ENCODE measurements around the gene NUDT9. TPM values are rescaled to one million over a fixed set of nuclear protein-coding genes. Genes with fewer than 3 reads are reported as not detected.
"Not testable (repeated sequence)": the region's sequence is repeated elsewhere in the genome, so short reads cannot be mapped to it uniquely, and the experiment has no call there.

Gene NUDT9
- polyA plus RNA-seq, 3 donors from 2014 or later: 15.7 to 20.1 (median 15.7) TPM

DNA sequence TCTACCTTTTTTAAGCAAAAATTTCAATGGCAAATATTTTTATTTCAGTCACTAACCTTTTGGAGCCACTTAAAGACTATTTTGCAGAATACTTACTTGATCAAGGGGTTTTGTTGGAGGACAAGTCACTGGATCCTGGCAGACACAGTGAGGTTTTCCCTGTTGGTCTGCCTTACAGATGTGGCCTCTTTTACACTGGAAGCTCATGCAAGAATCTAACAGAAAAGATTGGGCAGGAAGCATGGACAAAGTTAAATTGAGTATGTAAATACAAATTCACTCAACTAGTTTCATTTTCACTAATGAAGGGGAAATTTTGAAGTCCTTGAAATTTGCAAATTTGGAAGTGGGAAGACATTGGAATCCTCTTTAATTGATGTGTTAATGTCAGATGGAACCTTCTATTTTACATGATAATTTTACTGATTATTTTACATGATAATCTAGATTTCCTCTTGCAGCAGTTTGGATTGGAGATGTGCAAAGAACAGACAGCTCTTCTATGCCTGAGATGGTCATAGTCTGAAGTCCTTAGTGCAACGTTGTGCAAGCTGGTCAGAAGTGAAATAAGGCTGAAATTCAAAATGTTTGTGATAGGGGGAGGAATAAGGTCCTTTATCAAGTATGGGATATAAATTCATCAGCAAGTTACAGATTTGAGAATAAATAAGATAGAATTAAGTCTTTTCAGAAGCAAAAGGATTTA lies 68.4 kb downstream of the NUDT9 start:
- no peak for DNase-seq
- Mint-ChIP-seq H3K4me3 (no peak overlapping the region), H3K36me3 (no peaks in the 10 kb centered on the region), H3K27ac (no peak overlapping the region), H3K9me3 (no peaks in the 10 kb centered on the region), H3K27me3 (ENCODE audit: low read depth in 3 of 3) (peaks cover 0 to 5% (median 0%) of the 10 kb centered on the region in 3 donors), H3K4me1 (no peaks in the 10 kb centered on the region)

DNA sequence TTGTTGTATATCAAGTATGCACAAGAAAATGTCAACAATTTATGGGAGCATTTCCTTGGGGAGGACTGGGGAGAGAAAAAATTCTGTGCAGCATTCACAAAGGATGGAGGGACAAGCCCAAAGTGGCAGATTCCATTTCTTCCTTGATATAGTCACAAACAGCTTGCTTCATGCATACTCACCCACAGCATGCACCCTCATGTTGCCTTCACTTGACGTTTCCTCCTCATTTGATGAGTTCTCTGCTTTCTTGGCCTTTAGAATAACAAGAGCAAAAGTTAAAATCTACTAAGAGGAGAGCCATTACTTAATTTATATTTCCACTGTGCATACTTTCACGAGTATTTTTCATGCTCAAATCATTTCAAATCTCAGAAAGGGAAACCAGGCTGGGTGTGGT lies 69.1 kb downstream of the NUDT9 start:
- H3K9me3 Mint-ChIP-seq: no peaks in the 10 kb centered on the region
- H3K36me3 Mint-ChIP-seq: no peaks in the 10 kb centered on the region
- H3K27ac Mint-ChIP-seq: no peak overlapping the region
- peaks cover 0 to 5% (median 0%) of the 10 kb centered on the region in 3 donors for H3K27me3 Mint-ChIP-seq (ENCODE audit: low read depth in 3 of 3)
- no peak overlapping the region for H3K4me3 Mint-ChIP-seq
- no peak for DNase-seq
- H3K4me1 Mint-ChIP-seq: no peaks in the 10 kb centered on the region

DNA sequence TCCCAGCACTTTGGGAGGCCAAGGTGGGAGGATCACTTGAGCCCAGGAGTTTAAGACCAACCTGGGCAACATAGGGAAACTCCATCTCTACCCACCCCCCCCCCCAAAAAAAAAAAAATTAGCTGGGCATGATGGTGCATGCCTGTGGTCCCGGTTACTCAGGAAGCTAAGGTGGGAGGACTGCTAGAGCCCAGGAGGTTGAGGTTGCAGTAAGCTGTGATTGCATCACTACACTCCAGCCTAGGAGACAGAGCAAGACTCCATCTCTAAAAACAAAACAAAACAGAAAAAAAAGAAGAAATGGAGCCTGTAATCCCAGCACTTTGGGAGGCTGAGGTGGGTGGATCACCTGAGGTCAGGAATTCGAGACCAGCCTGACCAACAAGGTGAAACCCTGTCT lies 69.5 kb downstream of the NUDT9 start:
- not testable (repeated sequence) for H3K9me3 Mint-ChIP-seq; H3K4me3 Mint-ChIP-seq; H3K36me3 Mint-ChIP-seq; H3K27ac Mint-ChIP-seq; H3K27me3 Mint-ChIP-seq (ENCODE audit: low read depth in 3 of 3); H3K4me1 Mint-ChIP-seq; DNase-seq

DNA sequence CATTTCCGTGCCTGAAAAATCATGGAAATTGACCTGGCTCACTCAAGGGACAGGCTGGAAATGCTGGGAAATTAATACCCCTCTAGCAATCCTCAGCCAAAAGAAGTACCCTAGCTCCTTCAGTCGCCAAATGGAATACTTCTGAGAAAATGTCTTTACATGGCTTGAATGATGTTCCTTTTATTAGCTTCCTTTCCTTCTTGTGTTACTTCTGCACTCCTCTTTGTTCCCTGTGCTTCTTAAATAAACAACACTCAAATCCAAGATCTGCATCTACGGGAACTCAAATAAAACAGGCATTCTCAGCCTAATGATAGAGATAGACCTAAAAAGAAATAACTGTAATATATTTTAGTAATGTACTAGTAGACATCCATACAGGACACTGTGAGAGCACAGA lies 70.7 kb downstream of the NUDT9 start:
- Mint-ChIP-seq H3K4me3 (no peak overlapping the region), H3K4me1 (no peaks in the 10 kb centered on the region), H3K9me3 (no peaks in the 10 kb centered on the region), H3K27me3 (ENCODE audit: low read depth in 3 of 3) (peaks cover 0 to 5% (median 0%) of the 10 kb centered on the region in 3 donors), H3K27ac (no peak overlapping the region), H3K36me3 (no peaks in the 10 kb centered on the region)
- no peak for DNase-seq

DNA sequence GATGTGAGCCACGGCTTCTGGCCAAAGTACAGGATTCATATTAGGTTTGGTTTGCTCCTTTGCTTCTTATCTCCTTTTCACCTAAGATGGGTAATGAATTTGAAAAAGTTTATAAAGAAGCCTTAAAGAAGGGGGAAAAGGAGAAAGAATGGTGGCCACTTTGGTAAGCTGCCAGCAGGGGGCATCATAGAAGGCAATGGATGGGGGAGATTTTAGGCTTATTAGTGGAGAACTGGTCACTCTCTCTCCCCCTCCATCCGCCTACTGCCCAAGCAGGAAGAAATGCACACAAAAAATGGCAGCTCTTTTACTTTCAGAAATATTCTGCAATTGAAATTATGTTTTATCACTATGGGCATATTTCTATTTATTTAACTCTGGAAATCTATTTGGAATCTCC lies 74.8 kb downstream of the NUDT9 start:
- Mint-ChIP-seq H3K27ac (no peak overlapping the region), H3K36me3 (no peaks in the 10 kb centered on the region)

DNA sequence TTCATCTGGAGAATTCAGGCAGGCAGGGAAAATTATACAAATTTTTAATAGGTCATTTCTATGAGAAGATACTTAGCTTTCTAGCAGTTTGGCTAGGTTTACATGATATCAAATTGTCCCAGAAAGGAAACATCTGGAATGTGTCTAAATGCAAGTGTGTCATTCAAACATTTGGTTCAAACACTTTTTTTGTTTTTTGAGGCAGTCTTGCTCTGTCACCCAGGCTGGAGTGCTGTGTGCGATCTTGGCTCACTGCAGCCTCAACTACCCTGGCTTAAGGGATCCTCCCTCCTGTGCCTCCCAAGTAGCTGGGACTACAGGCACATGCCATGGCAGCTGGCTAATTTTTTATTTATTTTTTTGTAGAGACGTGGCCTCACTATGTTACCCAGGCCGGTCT lies 75.2 kb downstream of the NUDT9 start:
- H3K4me3 Mint-ChIP-seq: no peak overlapping the region
- H3K27me3 Mint-ChIP-seq (ENCODE audit: low read depth in 3 of 3): peaks cover 0 to 9% (median 0%) of the 10 kb centered on the region in 3 donors
- no peak for DNase-seq
- H3K36me3 Mint-ChIP-seq: no peaks in the 10 kb centered on the region
- no peaks in the 10 kb centered on the region for H3K9me3 Mint-ChIP-seq
- H3K4me1 Mint-ChIP-seq: no peaks in the 10 kb centered on the region
- H3K27ac Mint-ChIP-seq: no peak overlapping the region

More for the DNA sequence above, 74.8 kb downstream of the NUDT9 start:
- H3K4me1 Mint-ChIP-seq: no peaks in the 10 kb centered on the region
- no peak overlapping the region for H3K4me3 Mint-ChIP-seq
- no peaks in the 10 kb centered on the region for H3K9me3 Mint-ChIP-seq
- DNase-seq: peak in 1 of 3 donors; percentile 5
- H3K27me3 Mint-ChIP-seq (ENCODE audit: low read depth in 3 of 3): peaks cover 0 to 9% (median 0%) of the 10 kb centered on the region in 3 donors

DNA sequence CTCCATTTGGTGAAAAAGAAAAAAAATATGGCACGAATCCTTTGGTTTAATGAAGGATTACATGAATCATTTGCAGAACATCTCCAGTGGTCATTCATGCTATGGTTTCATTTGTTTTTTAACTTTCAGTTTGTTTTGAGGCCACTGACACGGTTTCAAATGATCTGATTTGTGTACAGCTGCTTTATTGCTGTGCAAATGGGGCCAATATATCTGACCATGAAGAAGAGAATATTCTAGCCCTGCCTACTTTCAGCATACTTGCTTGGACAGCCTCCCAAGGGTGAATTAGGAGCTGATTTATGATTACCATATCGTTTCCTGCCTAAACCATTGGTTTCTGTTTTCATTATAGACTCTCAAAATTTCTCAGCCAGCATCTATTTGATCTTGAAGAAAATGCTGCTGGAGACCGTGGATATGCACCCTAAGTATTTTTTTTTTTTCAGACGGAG lies 76.1 kb downstream of the NUDT9 start:
- no peaks in the 10 kb centered on the region for H3K4me1 Mint-ChIP-seq

DNA sequence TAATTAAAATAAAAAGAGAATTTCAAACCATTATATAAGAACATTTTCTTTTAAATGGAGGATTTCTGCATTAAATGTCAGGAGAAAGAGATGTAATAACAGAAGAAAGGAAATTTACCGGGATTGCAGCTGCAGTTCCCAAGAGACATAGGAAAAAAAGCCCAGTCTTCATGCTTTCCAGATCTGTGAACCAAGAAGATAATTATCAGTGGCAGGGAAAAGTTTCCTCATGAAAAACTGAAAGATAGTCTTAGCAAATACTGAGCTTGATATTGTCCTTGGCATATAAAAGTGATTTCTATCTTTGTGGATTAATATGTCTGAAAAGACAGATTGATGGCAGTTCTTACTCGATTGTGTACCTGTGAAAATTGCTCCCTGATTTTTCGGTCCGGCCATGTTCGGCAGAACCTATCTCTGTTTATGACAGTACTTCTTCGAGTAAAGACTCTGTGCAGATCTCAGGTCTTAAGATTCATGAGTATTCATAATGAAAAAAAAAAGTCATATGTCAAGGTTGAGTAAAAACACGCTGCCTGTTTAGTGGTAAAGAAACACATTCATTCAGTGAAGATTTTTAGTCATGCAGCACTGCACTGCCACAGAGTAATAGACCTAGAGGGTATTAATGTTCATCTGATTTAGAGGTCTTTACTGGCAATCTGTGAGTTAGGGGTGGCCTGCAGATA lies 77.2 kb downstream of the NUDT9 start:
- no peaks in the 10 kb centered on the region for H3K4me1 Mint-ChIP-seq
- no peaks in the 10 kb centered on the region for H3K36me3 Mint-ChIP-seq
- H3K27ac Mint-ChIP-seq: no peak overlapping the region
- H3K4me3 Mint-ChIP-seq: no peak overlapping the region
- no peak for DNase-seq
- no peaks in the 10 kb centered on the region for H3K9me3 Mint-ChIP-seq
- peaks cover 0 to 5% (median 0%) of the 10 kb centered on the region in 3 donors for H3K27me3 Mint-ChIP-seq (ENCODE audit: low read depth in 3 of 3)

More for the DNA sequence above, 76.1 kb downstream of the NUDT9 start:
- H3K27me3 Mint-ChIP-seq (ENCODE audit: low read depth in 3 of 3): peaks cover 0 to 9% (median 0%) of the 10 kb centered on the region in 3 donors
- no peaks in the 10 kb centered on the region for H3K36me3 Mint-ChIP-seq
- no peak for DNase-seq
- H3K4me3 Mint-ChIP-seq: peak overlapping the region in 1 of 5 donors; percentile 48
- no peaks in the 10 kb centered on the region for H3K9me3 Mint-ChIP-seq
- H3K27ac Mint-ChIP-seq: peak overlapping the region in 1 of 6 donors; percentile 23

DNA sequence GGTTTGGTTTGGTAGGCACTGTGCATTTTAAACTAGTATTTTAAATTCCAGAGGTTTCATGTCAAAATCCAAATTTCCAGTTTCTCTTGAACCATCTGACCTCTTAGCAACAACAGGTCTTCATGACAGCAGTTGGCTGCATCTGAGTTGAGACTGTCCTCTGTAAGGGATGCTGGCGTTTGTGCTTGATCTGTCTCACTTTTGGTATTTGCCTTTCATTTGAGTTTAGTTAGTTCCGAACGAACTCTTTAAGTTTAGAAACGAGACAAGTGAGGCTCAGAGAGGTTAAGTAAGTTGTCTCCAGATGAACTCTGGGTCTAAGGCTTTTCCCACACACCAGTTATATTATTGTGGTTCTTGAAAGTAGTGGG lies 77.7 kb downstream of the NUDT9 start:
- no peaks in the 10 kb centered on the region for H3K4me1 Mint-ChIP-seq
- no peak for DNase-seq
- H3K27ac Mint-ChIP-seq: no peak overlapping the region
- no peak overlapping the region for H3K4me3 Mint-ChIP-seq
- no peaks in the 10 kb centered on the region for H3K36me3 Mint-ChIP-seq
- no peaks in the 10 kb centered on the region for H3K9me3 Mint-ChIP-seq
- H3K27me3 Mint-ChIP-seq (ENCODE audit: low read depth in 3 of 3): peaks cover 0 to 5% (median 0%) of the 10 kb centered on the region in 3 donors

DNA sequence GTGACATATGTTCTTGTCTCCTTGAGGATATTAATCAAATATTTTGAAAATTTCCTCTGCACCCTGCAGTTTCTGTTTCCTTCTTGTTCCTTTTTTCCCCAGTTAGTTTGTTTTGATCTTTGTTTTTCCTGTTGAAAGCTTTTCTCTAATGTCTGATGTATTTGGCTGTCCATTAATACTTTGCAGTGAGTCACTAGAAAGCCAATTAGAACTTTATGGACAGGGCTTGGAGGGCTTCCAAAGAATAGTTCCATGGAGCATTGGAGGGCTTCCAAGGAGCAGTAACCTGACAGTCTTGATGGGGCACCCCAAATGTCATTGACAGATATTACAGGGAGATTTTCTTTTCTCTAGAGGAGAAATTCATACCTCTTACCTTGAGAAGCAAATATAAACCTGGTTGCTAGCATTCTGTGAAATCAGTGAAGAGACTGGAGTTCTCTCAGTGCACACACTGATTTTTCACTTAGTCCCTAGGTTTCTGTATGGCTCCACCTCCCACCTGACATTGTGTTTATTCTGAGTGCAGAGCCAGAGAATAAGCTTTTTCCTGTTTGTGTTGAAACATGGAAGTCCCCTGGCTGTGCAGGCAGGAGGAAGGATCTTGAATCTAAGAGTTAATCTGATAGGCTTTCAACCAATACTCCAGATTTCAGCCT lies 80.3 kb downstream of the NUDT9 start:
- peaks cover 0 to 5% (median 0%) of the 10 kb centered on the region in 3 donors for H3K27me3 Mint-ChIP-seq (ENCODE audit: low read depth in 3 of 3)
- no peak overlapping the region for H3K27ac Mint-ChIP-seq
- H3K36me3 Mint-ChIP-seq: no peaks in the 10 kb centered on the region
- H3K4me1 Mint-ChIP-seq: peaks cover 0 to 4% of the 10 kb centered on the region in 2 donors
- H3K4me3 Mint-ChIP-seq: no peak overlapping the region
- H3K9me3 Mint-ChIP-seq: no peaks in the 10 kb centered on the region
- no peak for DNase-seq

DNA sequence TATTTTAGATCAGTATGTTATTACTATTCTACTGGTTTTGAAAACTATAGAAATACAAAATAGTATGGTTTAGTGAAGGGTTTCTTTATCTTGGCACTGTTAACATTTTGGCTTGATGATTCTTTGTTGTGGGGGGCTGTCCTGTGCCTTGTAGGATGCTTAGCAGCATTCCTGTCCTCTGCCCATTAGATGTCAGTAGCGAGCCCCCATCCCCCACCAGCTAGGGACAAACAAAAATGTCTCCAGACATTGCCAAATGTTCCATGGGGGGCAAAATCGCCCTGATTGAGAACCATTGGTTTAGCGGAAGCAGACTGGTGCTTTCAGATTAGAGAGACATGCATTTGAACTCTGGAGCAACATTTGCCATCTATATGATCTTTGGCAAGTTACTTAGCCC lies 83.5 kb downstream of the NUDT9 start:
- H3K9me3 Mint-ChIP-seq: no peaks in the 10 kb centered on the region
- H3K36me3 Mint-ChIP-seq: no peaks in the 10 kb centered on the region
- H3K4me3 Mint-ChIP-seq: no peak overlapping the region
- peaks cover 0 to 4% of the 10 kb centered on the region in 2 donors for H3K4me1 Mint-ChIP-seq
- no peak overlapping the region for H3K27ac Mint-ChIP-seq
- peaks cover 0 to 4% (median 0%) of the 10 kb centered on the region in 3 donors for H3K27me3 Mint-ChIP-seq (ENCODE audit: low read depth in 3 of 3)
- no peak for DNase-seq

DNA sequence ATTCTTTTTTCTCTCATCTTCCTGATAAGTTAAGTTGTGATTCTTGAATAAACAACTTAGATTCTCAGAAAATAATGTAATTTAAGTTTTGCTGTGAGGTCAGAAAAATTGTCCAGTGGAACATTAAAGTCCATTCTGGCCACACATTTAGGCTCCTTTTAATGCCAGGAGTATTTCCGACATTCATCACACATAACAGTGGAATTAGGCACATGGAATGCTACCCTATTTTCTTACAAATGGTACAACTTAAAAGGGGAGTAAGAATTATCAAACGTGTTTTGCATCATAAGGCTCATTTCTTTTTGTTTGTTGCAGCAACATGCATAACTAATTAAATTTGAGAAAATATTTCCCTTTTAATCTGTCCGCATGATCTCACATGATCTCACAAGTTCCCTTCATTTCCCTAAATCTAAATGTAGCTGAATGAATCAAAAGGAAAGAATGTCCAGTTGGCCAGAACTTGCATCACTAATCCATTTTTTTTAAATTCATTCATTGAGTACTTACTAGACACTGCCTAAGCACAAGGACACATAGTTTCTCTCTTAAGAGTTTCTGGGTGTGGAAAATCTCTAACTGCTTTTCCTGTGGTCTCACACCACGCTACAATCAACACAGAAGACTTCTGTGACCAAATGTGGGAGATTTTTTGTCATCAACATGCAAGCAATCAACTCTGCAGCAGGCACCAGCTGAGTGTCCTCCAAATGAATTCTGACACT lies 84.8 kb downstream of the NUDT9 start:
- H3K4me3 Mint-ChIP-seq: no peak overlapping the region
- no peak for DNase-seq
- H3K27me3 Mint-ChIP-seq (ENCODE audit: low read depth in 3 of 3): peaks cover 0 to 2% (median 0%) of the 10 kb centered on the region in 3 donors
- peak overlapping the region in 1 of 6 donors; percentile 28 for H3K27ac Mint-ChIP-seq
- H3K36me3 Mint-ChIP-seq: no peaks in the 10 kb centered on the region
- peaks cover 0 to 4% of the 10 kb centered on the region in 2 donors for H3K4me1 Mint-ChIP-seq
- no peaks in the 10 kb centered on the region for H3K9me3 Mint-ChIP-seq

Measured in immature natural killer cell (primary cell).